Hindlimb muscle (tissue), 1 donor: ENCODE results near the gene DPF1. TPM values are rescaled to one million over a fixed set of nuclear protein-coding genes. Genes with fewer than 3 reads are reported as not detected.

ENCODE experiments used
- DNase-seq: peaks from one replicate; pipeline ENCODE4 v3.0.0-alpha.2; 2013
- polyA plus RNA-seq: library from polyadenylated mRNA; unstranded; fragments of 120-200 nt; gene quantifications from one replicate; pipeline ENCODE4 v1.2.1, GENCODE V29; 2013; ENCODE audit not compliant: insufficient read length

DPF1 gene
- polyA plus RNA-seq, 1 donor, result 2.4 TPM

- DNase-seq, result no peak
Observed at GRCh38 chr19:38196245-38196837, 27.7 kb downstream of the DPF1 start.

GRCh38 chr19:38195237-38195636 is 28.8 kb downstream of the DPF1 start:
- DNase-seq, result no peak

DNA sequence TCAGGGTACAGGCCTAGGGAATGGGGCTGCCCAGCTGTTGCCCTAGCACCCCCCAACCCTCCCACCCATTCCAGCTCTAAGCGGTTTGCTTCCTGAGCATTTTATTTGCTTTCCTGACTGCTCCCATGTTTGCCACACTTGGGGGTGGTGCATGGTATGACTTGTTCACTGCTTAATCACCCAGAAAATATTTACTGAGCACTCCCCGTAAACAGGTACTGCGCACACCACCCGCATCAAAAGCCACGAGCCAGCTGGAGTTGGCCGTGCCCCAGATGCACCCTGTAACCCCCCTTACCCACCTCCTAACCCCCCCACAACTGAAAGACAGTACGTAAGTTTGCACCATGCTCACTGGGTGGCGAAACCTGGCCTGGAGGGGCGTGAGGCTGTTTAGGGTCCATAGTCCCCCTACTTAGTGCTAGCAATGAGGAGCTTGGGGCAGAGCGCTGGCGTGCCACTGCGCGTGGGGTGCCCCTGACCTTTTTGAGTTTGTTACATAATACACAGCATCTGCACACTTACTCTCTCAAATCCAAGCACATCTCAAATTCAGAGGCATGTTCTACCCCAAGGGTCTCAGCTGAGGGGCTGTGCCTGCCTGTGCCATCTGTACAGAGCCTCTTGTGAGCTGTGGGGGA is 29.8 kb downstream of the DPF1 start:
- DNase-seq, result no peak

GRCh38 chr19:38193445-38193844 is 30.6 kb downstream of the DPF1 start:
- DNase-seq, result no peak

DNA sequence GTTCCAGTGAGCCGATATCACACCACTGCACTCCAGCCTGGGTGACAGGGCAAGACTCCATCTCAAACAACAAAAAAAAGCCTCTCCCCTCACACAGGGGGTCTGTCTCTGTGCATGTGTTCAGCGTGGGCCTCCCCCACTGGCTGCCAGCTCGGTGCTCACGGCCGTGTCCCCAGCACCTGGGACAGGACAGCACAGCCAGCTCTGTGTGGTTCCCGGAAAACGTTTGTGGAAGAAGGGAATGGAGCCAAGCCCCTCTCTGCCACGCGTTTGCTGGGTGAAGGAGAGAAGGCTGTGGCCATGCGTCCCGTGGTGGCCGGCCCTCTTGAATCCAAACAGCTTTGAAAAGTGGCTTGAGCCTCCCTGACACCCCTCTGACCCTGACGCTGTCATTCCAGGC is 32.3 kb downstream of the DPF1 start:
- DNase-seq, result no peak

- no peak for DNase-seq
Observed at GRCh38 chr19:38190793-38191192, 33.2 kb downstream of the DPF1 start.

- no peak for DNase-seq
Observed at GRCh38 chr19:38190061-38190460, 34.0 kb downstream of the DPF1 start.

GRCh38 chr19:38185562-38185961 is 38.5 kb downstream of the DPF1 start:
- no peak for DNase-seq

DNA sequence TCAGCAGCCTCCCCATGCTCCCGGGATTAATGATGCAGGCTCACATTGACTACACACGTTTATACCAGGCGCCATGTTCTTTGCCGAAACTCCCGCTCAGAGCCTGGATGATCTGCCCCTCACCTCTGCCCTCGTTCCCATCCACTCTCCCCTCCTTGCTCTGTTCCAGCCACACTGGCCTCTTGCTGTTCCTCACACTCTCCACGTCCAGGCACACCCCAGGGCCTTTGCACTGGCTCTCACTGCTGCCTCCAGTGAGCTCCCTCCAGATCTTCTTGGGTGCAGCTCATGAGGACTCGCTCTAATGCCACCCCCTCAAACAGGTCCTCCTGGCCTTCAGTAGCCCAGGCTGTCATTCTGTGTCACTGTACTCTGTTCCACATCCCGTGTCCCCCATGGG is 39.2 kb downstream of the DPF1 start:
- no peak for DNase-seq

GRCh38 chr19:38183251-38183897 is 40.6 kb downstream of the DPF1 start:
- DNase-seq, result no peak

GRCh38 chr19:38182536-38183210 is 41.3 kb downstream of the DPF1 start:
- no peak for DNase-seq

DNA sequence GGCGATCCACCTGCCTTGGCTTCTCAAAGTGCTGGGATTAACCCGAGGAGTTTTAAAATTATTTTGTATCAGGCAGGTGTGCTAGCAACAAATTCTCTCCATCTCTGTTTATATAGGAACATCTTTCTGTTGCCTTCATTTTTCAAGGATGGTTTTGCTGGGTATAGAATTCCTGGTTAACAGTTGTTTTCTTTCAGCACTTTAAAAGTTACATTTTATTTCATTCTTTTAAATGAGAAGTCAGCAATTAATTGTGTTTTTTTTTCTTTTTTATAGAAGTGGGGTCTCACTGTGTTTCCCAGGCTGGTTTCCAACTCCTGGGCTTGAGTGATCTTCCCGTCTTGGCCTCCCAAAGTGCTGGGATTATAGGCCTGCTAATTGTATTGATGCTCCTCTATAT is 44.0 kb downstream of the DPF1 start:
- no peak for DNase-seq

DNA sequence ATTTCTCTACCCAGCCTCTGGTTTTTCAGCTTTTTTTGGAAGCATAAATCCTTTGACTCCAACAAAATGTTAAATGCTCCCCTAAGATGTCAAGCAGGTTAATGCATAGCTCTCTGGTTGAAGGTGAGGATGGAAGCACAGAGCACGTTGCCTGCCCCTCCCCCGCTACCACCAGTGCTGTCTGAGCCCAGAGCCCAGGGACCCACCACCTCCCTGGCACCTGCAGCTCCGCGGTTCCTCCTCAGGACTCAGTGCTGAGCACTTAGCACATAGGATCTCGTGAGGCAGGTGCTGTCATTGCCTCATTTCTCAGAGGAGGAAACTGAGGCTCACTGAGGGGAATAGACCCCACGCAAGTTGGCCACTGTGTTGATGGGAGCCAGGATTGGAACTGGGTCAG is 48.6 kb downstream of the DPF1 start:
- DNase-seq, result no peak

DNA sequence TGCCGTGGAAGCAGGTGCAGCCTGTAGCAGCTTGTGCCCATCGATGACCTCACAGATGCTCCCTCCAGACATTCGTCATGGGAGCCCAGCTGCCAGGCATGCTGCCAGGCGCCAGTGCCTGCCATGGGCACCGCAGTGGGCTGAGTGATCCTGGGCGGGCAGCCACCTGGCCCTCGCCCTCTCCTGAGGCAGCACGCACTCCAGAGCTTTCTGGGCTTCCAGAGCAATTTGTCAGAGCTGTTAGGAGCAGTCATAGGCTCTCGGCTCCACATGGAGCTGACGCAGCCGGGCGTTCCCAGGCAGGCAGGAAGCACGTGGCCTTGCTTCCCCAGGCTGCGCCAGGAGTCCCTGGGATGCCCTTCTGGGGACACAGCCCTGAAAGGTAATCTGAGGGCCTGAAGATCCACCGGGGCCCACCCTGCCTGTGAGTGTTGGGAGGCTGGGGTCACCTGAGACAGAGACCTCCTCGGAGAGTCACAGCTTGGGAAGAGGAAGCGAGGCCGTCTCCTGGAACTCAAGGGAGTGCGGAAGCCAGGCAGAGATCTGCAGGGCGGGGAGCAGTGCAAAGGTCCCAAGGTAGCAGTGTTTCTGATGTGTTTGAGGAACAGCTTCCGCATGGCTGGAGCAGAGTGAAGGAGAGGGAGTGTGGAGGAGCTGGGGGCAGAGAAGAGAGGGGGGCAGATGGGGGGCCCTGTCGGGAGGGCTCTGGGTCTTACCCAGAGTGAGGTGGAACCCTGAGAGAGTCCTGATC is 50.6 kb downstream of the DPF1 start:
- DNase-seq, result peak; percentile 67

DNA sequence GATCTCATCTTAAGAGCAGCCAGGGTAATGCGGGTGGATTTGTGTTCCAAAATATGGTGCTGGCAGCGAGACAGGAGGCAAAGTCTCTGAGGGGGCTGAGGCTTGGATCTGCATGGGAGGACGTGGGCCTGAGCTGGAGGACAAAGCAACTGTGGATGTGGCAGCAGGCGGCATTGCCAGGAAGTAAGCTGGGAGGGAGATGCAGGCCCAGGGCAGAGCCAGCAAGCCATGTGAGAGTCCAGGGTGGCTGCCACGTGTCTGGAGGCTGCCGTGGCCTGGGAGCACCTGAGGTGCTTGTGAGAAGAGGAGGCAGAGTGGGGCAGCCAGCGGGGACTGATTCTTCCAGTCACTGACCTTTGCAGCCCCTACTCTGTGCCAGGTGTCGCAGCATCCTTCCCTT is 52.0 kb downstream of the DPF1 start:
- no peak for DNase-seq

DNA sequence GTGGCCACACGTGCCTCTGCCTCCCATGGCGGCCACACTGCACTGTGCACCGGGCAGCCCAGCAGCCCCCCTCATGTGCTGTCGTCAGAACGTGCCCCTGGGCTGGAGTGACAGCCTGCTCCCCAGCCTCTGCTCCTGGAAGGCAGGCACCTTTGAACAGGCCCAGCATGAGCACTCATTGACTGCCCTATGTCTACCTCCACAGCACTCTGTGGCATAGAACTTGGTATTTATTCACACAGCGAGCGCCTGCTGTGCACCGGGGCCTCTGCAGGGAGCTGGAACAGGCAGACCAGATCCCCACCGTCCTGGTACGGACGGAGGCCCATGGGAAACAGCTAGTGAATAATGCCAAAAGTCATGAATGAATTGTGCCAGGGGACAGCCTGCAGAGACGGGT is 53.7 kb downstream of the DPF1 start:
- no peak for DNase-seq

DNA sequence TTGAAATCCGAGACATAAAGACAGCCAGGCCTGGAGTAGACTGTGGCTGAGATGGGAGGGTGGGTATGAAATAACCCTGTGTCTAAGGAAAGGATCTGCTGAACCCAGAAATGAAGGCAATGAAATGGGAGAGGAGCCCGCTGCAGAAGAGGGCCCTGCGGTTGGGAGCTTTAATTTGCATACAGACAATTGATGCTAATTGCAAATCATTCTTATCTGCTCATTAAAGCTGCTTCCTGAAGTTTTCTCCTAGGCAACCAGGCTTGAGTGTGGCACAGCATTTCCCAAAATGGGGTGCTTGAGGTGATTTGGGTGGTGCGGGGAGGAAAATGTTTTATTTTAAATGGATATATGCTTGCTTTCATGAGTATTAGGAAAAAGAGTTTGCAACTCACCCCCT is 55.4 kb downstream of the DPF1 start:
- no peak for DNase-seq

GRCh38 chr19:38165335-38165734 is 58.7 kb downstream of the DPF1 start:
- DNase-seq, result no peak

DNA sequence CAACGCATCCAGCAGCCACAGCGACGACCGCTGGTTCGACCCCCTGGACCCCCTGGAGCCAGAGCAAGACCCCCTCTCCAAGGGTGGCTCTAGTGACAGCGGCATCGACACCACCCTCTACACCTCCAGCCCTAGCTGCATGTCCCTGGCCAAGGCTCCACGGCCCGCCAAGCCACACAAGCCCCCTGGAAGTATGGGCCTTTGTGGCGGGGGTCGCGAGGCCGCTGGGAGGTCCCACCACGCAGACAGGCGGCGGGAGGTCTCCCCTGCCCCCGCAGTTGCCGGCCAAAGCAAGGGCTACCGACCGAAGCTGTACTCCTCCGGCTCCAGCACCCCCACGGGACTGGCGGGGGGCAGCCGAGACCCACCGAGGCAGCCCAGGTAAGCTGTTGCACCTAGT is 59.5 kb downstream of the DPF1 start:
- DNase-seq, result no peak

DNA sequence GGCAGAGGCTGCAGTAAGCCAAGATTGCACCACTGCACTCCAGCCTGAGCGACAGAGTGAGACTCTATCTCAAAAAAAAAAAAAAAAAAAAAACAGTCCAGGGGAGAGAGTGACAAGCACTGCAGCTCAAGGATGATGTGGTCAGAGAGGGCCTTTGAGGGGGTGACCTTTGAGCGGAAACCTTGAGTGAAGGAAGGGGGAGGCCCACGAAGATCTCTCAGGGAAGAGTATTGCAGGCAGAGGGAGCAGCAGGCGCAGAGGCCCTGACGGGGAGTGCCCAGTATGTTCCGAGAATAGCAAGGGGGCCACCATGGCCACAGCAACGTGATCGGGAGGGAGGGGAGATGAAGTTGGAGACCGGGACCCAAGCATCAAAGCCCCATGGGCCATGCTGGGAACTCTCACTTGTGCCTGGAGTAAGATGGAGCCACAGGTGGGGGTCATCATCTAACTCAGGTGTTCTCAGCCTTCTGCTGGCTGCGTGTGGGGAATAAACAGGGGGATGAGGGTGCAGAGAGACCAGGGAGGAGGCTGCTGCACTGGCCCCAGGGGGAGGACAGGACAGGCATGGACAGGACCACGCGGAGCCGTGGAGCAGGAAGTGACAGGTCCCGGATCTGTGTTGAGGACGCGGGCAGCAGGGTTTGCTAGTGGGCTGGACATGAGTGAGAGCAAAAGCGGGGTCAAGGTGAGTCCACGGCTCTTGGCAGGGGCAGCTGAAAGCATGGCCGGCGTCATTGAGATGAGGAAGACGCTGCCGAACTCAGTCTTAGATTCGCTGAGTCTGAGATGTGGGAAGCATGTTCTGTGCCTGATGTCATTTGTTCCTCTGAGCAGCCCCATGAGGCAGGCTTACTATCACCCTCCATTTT is 60.4 kb downstream of the DPF1 start:
- no peak for DNase-seq

DNA sequence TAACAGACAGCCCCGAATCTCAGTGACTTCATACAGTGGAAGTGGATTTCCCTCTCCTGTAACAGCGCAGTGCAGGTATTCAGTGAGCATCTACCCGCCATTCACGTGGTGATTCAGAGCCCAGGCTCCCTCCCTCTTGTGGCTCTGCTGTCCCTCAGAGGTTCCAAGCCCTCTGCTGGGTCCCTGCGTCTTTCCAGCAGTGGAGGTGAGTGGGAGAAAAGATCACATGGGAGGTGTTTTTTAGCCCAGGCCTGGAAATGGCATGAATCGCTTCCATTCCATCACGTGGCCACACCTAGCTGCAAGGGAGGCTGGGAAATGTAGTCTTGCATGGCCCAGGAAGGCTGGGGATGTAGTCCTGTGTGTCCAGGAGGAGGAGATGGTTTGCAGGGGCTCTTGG is 61.4 kb downstream of the DPF1 start:
- no peak for DNase-seq

DNA sequence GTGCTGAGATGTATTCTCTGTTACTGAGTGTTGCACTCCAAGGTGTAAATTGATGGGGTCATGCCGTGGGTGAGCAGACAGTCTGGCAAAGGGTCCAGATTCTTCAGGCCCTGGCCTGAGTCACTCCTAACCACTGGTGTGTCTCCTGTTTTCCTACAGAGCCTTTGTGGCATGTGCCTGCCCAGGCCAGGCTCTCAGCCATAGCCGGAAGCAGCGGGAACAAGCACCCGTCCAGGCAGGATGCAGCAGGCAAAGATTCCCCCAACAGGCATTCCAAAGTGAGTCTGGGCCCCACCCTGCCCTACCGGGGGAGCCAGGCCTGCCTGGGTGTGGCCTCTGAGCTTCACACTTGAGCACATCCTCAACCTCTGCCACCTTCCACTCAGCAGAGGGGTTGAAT is 61.9 kb downstream of the DPF1 start:
- no peak for DNase-seq
